Calu3 (cell line): ENCODE data around the gene MAN1C1. TPM values are rescaled to one million over a fixed set of nuclear protein-coding genes. Genes with fewer than 3 reads are reported as not detected.

Experiments used
- BruUV-seq: library from RNA; stranded (reverse); fragments of 400-500 nt; replicated peaks from 2 replicates; lab custom pipeline; 2021; lab: Mats Ljungman, UMichigan
- CTCF ChIA-PET: fragments of 300-600 bp; sonication (Branson Sonifier 250); formaldehyde crosslinking; loops from one replicate; lab custom pipeline; 2022; ENCODE audit warnings: antibody characterized with exemption; lab: Charles Lee
- DNase-seq: peaks from one replicate; pipeline ENCODE4 v3.0.0; 2022
- H3K27ac Mint-ChIP-seq: one replicate; pipeline ENCODE4 v1.8.0; 2022; ENCODE audit warnings: mixed read lengths; ENCODE audit not compliant: unreplicated experiment
- H3K27me3 Mint-ChIP-seq: one replicate; pipeline ENCODE4 v1.8.0; 2022; ENCODE audit warnings: mixed read lengths; ENCODE audit not compliant: unreplicated experiment
- H3K36me3 Mint-ChIP-seq: one replicate; pipeline ENCODE4 v1.8.0; 2022; ENCODE audit warnings: mild to moderate bottlenecking, moderate library complexity, mixed read lengths; ENCODE audit not compliant: insufficient read depth, unreplicated experiment
- H3K4me1 Mint-ChIP-seq: one replicate; pipeline ENCODE4 v1.8.0; 2022; ENCODE audit warnings: mild to moderate bottlenecking, low read depth, mixed read lengths; ENCODE audit not compliant: unreplicated experiment
- H3K4me3 Mint-ChIP-seq: one replicate; pipeline ENCODE4 v1.8.0; 2022; ENCODE audit warnings: mild to moderate bottlenecking, low read depth, moderate library complexity, mixed read lengths; ENCODE audit not compliant: unreplicated experiment
- H3K9me3 Mint-ChIP-seq: one replicate; pipeline ENCODE4 v1.8.0; 2022; ENCODE audit warnings: low read depth, mixed read lengths; ENCODE audit not compliant: unreplicated experiment
- intact Hi-C: fragments of 100-400 bp; cut with micrococcal nuclease; formaldehyde crosslinking; loops from one replicate; pipeline ENCODE4 v1.10.0; 2022; ENCODE audit not compliant: unreplicated experiment
- total RNA-seq: library from RNA; stranded (reverse); gene quantifications from 2 replicates; pipeline ENCODE4 v1.2.3, GENCODE V29; 2022
- TF ChIP-seq, protein P1 (sequence below): fragments of 200-600 bp; IDR thresholded peaks from one replicate; pipeline ENCODE4 v1.8.0; 2022; ENCODE audit warnings: antibody characterized with exemption; ENCODE audit not compliant: unreplicated experiment

Gene MAN1C1
- total RNA-seq, 1 experiment from 2014 or later = 0.14 TPM

DNA sequence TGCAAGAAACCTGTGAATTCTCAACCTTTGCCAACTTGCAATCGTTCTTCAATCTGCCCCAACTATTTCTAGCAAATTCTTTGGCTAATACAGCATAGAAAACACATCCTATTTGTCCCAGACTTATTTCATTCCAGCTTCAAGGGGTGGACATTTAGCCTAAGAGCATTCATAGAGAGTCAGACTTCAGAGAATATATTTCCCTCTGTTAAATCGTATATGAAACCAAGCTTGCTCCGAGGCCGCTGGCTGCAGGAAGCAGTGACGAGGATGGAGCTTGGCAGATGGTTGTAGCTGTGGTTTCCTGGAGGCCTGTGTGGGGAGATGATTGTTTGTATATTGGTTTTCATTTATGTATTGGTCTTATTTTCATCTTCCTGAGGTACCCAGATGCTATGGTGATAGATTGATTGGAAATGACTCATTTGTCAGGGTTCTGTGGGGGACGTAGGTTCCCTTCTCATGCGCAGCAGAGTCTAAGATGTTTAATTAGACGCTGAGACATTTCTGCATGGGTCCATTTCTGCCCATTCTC lies 26.1 kb downstream of the MAN1C1 start:
- no TSS peak for BruUV-seq
- TF ChIP-seq, protein P1, sequence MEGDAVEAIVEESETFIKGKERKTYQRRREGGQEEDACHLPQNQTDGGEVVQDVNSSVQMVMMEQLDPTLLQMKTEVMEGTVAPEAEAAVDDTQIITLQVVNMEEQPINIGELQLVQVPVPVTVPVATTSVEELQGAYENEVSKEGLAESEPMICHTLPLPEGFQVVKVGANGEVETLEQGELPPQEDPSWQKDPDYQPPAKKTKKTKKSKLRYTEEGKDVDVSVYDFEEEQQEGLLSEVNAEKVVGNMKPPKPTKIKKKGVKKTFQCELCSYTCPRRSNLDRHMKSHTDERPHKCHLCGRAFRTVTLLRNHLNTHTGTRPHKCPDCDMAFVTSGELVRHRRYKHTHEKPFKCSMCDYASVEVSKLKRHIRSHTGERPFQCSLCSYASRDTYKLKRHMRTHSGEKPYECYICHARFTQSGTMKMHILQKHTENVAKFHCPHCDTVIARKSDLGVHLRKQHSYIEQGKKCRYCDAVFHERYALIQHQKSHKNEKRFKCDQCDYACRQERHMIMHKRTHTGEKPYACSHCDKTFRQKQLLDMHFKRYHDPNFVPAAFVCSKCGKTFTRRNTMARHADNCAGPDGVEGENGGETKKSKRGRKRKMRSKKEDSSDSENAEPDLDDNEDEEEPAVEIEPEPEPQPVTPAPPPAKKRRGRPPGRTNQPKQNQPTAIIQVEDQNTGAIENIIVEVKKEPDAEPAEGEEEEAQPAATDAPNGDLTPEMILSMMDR = no peak
- no peaks in the 10 kb centered on the region for H3K36me3 Mint-ChIP-seq
- intact Hi-C loops = no loop called here
- H3K4me1 Mint-ChIP-seq = no peaks in the 10 kb centered on the region
- peaks cover 3% of the 10 kb centered on the region for H3K9me3 Mint-ChIP-seq
- DNase-seq = no peak
- peaks cover 90% of the 10 kb centered on the region for H3K27me3 Mint-ChIP-seq
- CTCF ChIA-PET = no interaction called here
- H3K4me3 Mint-ChIP-seq = no peak overlapping the region
- no peak overlapping the region for H3K27ac Mint-ChIP-seq

DNA sequence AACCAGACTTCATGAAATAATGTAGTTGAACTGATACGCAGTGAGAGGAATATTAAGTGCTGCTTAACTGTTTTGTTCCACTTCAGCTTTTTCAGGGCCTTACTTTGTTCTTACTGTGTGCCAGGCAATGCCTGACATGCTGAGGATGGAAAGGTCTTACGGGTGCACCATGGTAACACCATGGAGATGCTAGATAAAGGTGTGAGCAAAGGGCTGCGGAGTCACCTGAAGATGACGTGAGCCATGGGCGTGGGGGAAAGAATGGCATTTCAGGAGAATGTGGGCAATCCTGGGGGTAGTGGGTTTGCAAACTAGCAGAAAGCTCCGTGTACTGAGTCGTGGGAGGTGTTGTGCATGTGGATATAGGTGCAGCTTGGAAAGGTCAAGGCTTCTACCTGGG lies 27.3 kb downstream of the MAN1C1 start:
- Mint-ChIP-seq H3K27ac (no peak overlapping the region), H3K36me3 (no peaks in the 10 kb centered on the region), H3K9me3 (peaks cover 1% of the 10 kb centered on the region), H3K27me3 (peaks cover 93% of the 10 kb centered on the region), H3K4me1 (no peaks in the 10 kb centered on the region), H3K4me3 (no peak overlapping the region)
- no TSS peak for BruUV-seq
- TF ChIP-seq, protein P1 = no peak
- intact Hi-C loops = no loop called here
- CTCF ChIA-PET = interaction anchor here (0.7 kb wide), 1 partner anchor 215 kb away, joined by 5 read pairs; no protein-coding TSS in a partner anchor
- no peak for DNase-seq

DNA sequence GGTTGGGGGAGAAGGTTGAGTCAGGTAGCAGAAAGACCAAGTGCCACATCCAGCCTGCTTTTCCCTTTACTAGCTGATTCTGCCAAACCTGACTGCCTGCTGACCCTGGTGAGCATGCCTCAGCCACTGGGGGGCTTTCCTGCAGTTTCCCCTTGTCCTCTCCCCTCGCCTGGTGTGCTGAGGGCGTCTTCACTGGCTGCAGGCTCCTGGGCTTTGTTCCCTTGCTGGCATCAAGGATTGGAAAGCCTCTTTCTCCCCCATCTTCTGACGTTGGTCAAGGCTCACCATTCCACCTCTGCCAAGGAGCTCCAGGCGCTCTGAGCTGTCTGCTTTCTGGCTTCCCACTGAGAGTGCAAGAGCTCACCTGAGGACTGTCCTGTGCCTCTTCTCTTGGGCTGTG lies 28.4 kb downstream of the MAN1C1 start:
- DNase-seq = no peak
- H3K27ac Mint-ChIP-seq = no peak overlapping the region
- no peaks in the 10 kb centered on the region for H3K9me3 Mint-ChIP-seq
- H3K4me3 Mint-ChIP-seq = no peak overlapping the region
- BruUV-seq = no TSS peak
- CTCF ChIA-PET = no interaction called here
- H3K4me1 Mint-ChIP-seq = no peaks in the 10 kb centered on the region
- intact Hi-C loops = no loop called here
- peaks cover 82% of the 10 kb centered on the region for H3K27me3 Mint-ChIP-seq
- no peaks in the 10 kb centered on the region for H3K36me3 Mint-ChIP-seq
- TF ChIP-seq, protein P1 = no peak

DNA sequence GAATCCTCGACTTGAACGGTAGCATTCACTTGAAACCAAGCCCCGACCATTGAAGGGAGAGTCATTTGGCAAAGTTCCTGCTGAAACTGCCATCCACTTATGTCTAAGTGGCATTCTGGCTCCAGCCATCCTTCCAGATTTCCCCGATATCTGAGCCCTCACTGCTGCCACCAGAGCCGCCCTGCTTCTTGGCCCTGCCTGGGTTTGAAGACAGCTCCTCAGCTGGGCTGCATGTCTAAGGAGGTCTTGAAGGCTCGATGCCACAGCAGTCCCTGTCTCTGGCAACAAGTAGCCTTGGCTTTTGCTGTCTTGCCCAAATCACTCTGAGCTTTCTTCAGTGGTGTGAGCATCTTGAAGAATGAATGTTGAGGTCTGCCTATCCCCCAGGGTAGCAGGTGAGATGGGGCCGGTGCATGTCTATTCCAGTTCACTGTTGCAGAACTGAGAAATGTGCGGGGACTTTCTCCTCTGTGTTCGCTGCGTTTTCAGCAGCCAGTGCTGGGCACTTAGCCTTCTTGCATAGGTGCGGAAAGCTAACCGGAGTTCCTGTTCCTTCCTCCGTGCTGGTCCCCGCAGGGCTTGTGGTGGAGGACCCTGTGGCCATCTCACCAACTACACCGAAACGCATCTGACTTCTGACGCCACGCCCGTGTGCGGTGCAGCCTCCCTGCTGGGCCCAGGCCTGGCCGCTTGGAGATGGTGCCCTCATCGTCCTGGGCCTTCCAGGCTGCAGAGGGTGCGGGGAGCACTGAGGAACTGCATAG lies 29.2 kb downstream of the MAN1C1 start:
- TF ChIP-seq, protein P1 = no peak
- H3K9me3 Mint-ChIP-seq = no peaks in the 10 kb centered on the region
- DNase-seq = no peak
- H3K27me3 Mint-ChIP-seq = peaks cover 74% of the 10 kb centered on the region
- H3K4me3 Mint-ChIP-seq = no peak overlapping the region
- intact Hi-C loops = no loop called here
- CTCF ChIA-PET = no interaction called here
- no peaks in the 10 kb centered on the region for H3K36me3 Mint-ChIP-seq
- no peaks in the 10 kb centered on the region for H3K4me1 Mint-ChIP-seq
- BruUV-seq = no TSS peak
- H3K27ac Mint-ChIP-seq = no peak overlapping the region
